Testis (tissue), 3 donors: ENCODE measurements around the gene GLIS1. TPM values are rescaled to one million over a fixed set of nuclear protein-coding genes. Genes with fewer than 3 reads are reported as not detected.

Experiments used
- DNase-seq: peaks from one replicate; pipeline ENCODE4 v3.0.0-alpha.2; 2019
- H3K27ac ChIP-seq, 2 donors: fragments of 200-600 bp; sonication (generic); one replicate each; pipeline ENCODE4 v1.5.1; 2019
- H3K27me3 ChIP-seq: fragments of 200-600 bp; sonication (generic); one replicate; pipeline ENCODE4 v1.5.1; 2019
- H3K36me3 ChIP-seq: fragments of 200-600 bp; sonication (generic); one replicate; pipeline ENCODE4 v1.5.1; 2017; ENCODE audit warnings: low read depth; ENCODE audit errors: missing control alignments
- H3K4me1 ChIP-seq: fragments of 200-600 bp; sonication (generic); one replicate; pipeline ENCODE4 v1.5.1; 2019
- H3K4me3 ChIP-seq, 2 donors: fragments of 200-600 bp; sonication (generic); one replicate each; pipeline ENCODE4 v1.5.1; 2017 to 2019
- H3K9me3 ChIP-seq: fragments of 200-600 bp; sonication (generic); one replicate; pipeline ENCODE4 v1.5.1; 2017
- POLR2A ChIP-seq: fragments of 450-650 bp; IDR thresholded peaks from one replicate; pipeline ENCODE4 v1.6.1; 2017; ENCODE audit warnings: antibody characterized with exemption, mild to moderate bottlenecking, moderate library complexity
- WGBS, 2 donors: methylation state at CpG; one replicate each; pipeline ENCODE4 v1.1.5; 2018; 5-methylcytosine and 5-hydroxymethylcytosine counted together
- intact Hi-C: fragments of 100-400 bp; cut with DNase I; formaldehyde crosslinking; loops from one replicate; pipeline ENCODE4 v1.15.1; 2023; ENCODE audit warnings: low total_unique reads
- polyA plus RNA-seq: library from polyadenylated mRNA; stranded (reverse); fragments of 350-450 nt; fragmentation: Illumina TruSeq; extraction: RNeasy Lipid Tissue Mini Kit (QIAGEN cat#74804); gene quantifications from one replicate; pipeline ENCODE4 v1.2.3, GENCODE V29; 2014; ENCODE audit warnings: low read depth, low replicate concordance; ENCODE audit not compliant: insufficient read depth
- total RNA-seq, 2 donors: library from RNA; depleted of rRNA; stranded (reverse); fragments of >200 nt; gene quantifications; one replicate each; pipeline ENCODE4 v1.2.3, GENCODE V29; 2016
- TF ChIP-seq, protein P1 (sequence below), 3 experiments: fragments of 450-650 bp in 2 of 3; fragments of 200-600 bp in 1 of 3; sonication (generic) in 1 of 3; IDR thresholded peaks; one replicate each; pipeline ENCODE4 v1.5.1; 2016 to 2019; ENCODE audit warnings: antibody characterized with exemption in 3 of 3, mild to moderate bottlenecking in 2 of 3, moderate library complexity in 1 of 3

The GLIS1 gene
- total and polyA plus RNA-seq, 3 donors from 2014 or later: 2.9 to 6.1 (median 3.8) TPM

DNA sequence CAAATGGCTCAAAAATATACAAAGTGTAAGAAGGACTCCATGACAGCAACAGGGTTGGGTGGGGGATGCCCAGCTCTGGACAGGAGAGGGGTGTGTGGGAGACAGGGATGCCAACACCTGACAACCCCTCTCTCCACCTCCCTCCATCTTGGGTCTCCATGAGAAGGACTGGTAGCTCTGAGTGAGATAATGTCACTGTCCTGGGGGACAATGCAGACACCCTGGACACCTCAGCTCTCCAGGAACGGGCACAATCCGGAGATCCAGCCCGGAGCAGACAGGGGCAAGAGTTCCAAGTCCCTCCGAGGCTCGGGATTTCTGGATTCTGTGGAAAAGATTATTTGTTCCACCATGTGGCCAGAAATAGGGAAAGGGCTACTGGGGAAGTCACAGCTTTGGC lies 122.5 kb downstream of the GLIS1 start:
- Histone ChIP-seq H3K4me1 (no peaks in the 10 kb centered on the region), H3K36me3 (no peaks in the 10 kb centered on the region), H3K9me3 (no peaks in the 10 kb centered on the region), H3K4me3 (no peak overlapping the region), H3K27ac (no peak overlapping the region), H3K27me3 (no peaks in the 10 kb centered on the region)
- intact Hi-C loops: no loop called here
- TF ChIP-seq POLR2A: no peak
- TF ChIP-seq, protein P1, sequence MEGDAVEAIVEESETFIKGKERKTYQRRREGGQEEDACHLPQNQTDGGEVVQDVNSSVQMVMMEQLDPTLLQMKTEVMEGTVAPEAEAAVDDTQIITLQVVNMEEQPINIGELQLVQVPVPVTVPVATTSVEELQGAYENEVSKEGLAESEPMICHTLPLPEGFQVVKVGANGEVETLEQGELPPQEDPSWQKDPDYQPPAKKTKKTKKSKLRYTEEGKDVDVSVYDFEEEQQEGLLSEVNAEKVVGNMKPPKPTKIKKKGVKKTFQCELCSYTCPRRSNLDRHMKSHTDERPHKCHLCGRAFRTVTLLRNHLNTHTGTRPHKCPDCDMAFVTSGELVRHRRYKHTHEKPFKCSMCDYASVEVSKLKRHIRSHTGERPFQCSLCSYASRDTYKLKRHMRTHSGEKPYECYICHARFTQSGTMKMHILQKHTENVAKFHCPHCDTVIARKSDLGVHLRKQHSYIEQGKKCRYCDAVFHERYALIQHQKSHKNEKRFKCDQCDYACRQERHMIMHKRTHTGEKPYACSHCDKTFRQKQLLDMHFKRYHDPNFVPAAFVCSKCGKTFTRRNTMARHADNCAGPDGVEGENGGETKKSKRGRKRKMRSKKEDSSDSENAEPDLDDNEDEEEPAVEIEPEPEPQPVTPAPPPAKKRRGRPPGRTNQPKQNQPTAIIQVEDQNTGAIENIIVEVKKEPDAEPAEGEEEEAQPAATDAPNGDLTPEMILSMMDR (IDR thresholded peaks at IDR 0.05): no peak
- 93 to 100% methylated on average over 4 to 5 of the region's 5 CpGs for WGBS, 2 donors
- peak; percentile 4 for DNase-seq

DNA sequence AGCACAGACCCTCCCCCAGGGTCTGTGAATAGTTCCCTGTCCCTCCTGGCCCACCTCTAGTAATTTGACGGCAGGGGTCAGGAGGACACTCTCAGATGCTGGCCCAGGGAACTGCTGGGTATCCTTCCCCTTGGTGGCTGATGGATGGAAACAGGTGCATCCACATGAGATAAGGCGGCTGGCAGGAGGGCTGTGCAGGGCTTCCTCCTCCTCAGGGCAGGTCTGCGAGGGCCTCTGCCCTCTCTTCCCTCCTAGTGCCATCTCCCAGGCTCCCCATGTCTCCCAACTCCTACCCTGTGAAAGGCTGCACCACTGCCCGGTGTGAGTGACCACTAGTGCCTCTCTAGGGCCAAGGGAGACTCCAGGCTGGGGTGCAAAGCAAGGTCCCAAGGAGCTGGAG lies 123.9 kb downstream of the GLIS1 start:
- TF ChIP-seq POLR2A: no peak
- TF ChIP-seq, protein P1 (IDR thresholded peaks at IDR 0.05): no peak
- Histone ChIP-seq H3K36me3 (no peaks in the 10 kb centered on the region), H3K9me3 (no peaks in the 10 kb centered on the region), H3K27me3 (no peaks in the 10 kb centered on the region), H3K4me1 (no peaks in the 10 kb centered on the region), H3K4me3 (no peak overlapping the region), H3K27ac (no peak overlapping the region)
- 79% methylated on average over 4 of the region's 4 CpGs for WGBS, 2 donors
- intact Hi-C loops: no loop called here
- DNase-seq: peak; percentile 7

DNA sequence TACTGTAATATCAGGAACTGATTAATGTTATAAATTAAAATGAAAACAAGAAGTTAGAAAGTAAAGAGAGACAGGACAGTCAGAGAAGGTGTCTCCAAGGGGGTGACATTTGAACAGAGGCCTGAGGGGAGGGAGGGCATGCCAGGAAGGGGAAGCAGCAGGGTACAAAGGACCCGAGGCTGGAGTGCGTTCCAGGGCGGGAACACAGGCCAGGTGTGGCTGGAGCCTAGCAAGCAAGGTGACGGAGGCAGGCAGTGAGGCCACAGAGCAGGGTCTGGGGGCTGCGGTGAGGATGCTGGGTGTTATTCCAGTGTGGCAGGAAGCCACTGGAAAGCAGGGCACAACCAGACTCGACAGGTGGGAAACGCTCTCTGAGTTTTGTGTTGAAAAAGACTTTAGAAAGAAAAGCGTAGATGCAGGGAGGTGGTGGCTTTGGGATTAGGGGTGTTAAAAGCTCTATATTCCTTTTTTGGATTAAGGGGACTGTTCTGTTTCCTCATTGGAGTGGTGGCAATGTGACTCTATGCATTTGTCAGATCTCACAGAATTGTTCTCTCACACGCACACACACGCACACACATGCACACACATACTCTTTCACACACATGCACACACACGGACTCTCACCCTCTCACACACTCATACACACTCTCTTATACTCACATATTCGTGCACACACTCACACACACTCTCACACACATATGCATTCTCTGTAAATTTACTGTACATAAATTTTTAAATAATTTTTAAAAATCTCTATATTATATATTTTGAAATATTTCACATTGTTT lies 124.5 kb downstream of the GLIS1 start:
- Histone ChIP-seq H3K36me3 (no peaks in the 10 kb centered on the region), H3K4me3 (no peak overlapping the region), H3K9me3 (no peaks in the 10 kb centered on the region), H3K27me3 (no peaks in the 10 kb centered on the region), H3K27ac (no peak overlapping the region), H3K4me1 (no peaks in the 10 kb centered on the region)
- intact Hi-C loops: no loop called here
- peak; percentile 8 for DNase-seq
- TF ChIP-seq, protein P1 (IDR thresholded peaks at IDR 0.05): no peak
- no peak for TF ChIP-seq POLR2A
- 79 to 89% methylated on average over 12 of the region's 12 CpGs for WGBS, 2 donors

DNA sequence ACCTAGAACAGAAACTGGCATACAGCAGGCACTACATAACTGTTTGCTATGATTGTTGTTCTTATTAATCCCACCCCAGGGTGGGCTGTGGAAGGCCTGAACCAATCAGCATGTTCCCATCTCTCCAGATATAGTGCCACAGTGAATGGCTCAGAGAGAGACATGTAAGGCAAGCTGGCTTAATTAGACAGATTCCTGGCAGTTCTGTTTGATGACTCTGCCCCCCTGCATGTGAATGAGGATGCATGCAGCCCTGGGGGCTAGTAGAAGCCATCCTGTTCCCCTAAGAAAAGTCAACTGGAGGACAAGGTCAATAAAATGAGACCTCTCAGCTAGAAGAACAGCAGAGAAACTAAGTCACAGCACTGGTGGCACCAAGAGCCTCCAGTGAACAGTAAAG lies 130.3 kb downstream of the GLIS1 start:
- no peaks in the 10 kb centered on the region for H3K4me1 ChIP-seq
- no peak overlapping the region for H3K4me3 ChIP-seq
- H3K36me3 ChIP-seq: no peaks in the 10 kb centered on the region
- no peak overlapping the region for H3K27ac ChIP-seq
- intact Hi-C loops: no loop called here
- no peak for TF ChIP-seq POLR2A
- TF ChIP-seq, protein P1 (IDR thresholded peaks at IDR 0.05): no peak
- DNase-seq: no peak
- no peaks in the 10 kb centered on the region for H3K9me3 ChIP-seq
- H3K27me3 ChIP-seq: no peaks in the 10 kb centered on the region

DNA sequence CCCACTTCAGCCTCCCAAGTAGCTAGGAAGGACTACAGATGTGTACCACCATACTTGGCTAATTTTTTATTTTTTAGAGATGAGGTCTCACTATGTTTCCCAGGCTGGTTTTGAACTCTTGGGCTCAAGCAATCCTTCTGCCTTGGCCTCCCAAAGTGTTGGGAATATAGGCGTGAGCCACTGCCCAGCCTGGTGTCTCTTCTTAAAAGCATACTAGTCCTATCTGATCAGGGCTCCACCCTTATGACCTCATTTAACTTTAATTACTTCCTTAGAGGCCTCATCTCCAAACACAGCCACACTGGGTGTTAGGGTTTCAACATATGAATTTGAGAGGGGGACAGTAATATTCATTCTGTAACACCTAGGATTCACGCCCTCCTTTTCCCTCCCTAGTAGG lies 130.9 kb downstream of the GLIS1 start:
- Histone ChIP-seq H3K4me1 (no peaks in the 10 kb centered on the region), H3K27ac (no peak overlapping the region), H3K27me3 (no peaks in the 10 kb centered on the region), H3K4me3 (no peak overlapping the region), H3K9me3 (no peaks in the 10 kb centered on the region), H3K36me3 (no peaks in the 10 kb centered on the region)
- no peak for TF ChIP-seq POLR2A
- TF ChIP-seq, protein P1 (IDR thresholded peaks at IDR 0.05): no peak
- no peak for DNase-seq
- intact Hi-C loops: no loop called here
- WGBS, 2 donors: 93 to 96% methylated on average over 2 of the region's 2 CpGs
